Skeletal muscle satellite cell (primary cell): ENCODE results near the gene EFNB3.
A peak's percentile ranks its signal among the peaks of the same experiment; 100 is the strongest.

ENCODE experiments used
- H3K27me3 ChIP-seq: 2 replicates; pipeline ENCODE4 v1.7.0; 2013; ENCODE audit warnings: low read length; ENCODE audit not compliant: control insufficient read depth, insufficient read depth
- H3K36me3 ChIP-seq: 2 replicates; pipeline ENCODE4 v1.7.0; 2013; ENCODE audit warnings: mild to moderate bottlenecking, control low read depth, low read length; ENCODE audit not compliant: insufficient read depth
- H3K4me1 ChIP-seq: 2 replicates; pipeline ENCODE4 v1.7.0; 2013; ENCODE audit warnings: low read length; ENCODE audit not compliant: control insufficient read depth, insufficient read depth
- H3K4me2 ChIP-seq: 2 replicates; pipeline ENCODE4 v1.7.0; 2013; ENCODE audit warnings: mild to moderate bottlenecking, low read length
- H3K4me3 ChIP-seq: 2 replicates; pipeline ENCODE4 v1.7.0; 2013; ENCODE audit warnings: low read length
- H3K9ac ChIP-seq: 2 replicates; pipeline ENCODE4 v1.7.0; 2013; ENCODE audit warnings: mild to moderate bottlenecking, low read depth, low read length, moderate library complexity
- H3K9me3 ChIP-seq: replicated peaks from 2 replicates; pipeline ENCODE4 v1.7.0; 2013; ENCODE audit warnings: mild to moderate bottlenecking, control low read depth, low read length

EFNB3 gene

GRCh38 chr17:7732981-7733539 lies 28.1 kb downstream of the EFNB3 start:
- Histone ChIP-seq H3K36me3 (no peaks in the 10 kb centered on the region), H3K4me3 (no peak overlapping the region), H3K27me3 (peaks cover 48% of the 10 kb centered on the region), H3K4me1 (no peaks in the 10 kb centered on the region), H3K4me2 (no peak overlapping the region), H3K9me3 (no peaks in the 10 kb centered on the region), H3K9ac (no peak overlapping the region)

- no peak overlapping the region for H3K4me3 ChIP-seq
- peaks cover 61% of the 10 kb centered on the region for H3K27me3 ChIP-seq
- H3K9me3 ChIP-seq = no peaks in the 10 kb centered on the region
- no peak overlapping the region for H3K4me2 ChIP-seq
- no peaks in the 10 kb centered on the region for H3K4me1 ChIP-seq
- H3K9ac ChIP-seq = no peak overlapping the region
- no peaks in the 10 kb centered on the region for H3K36me3 ChIP-seq
Measured at GRCh38 chr17:7737601-7738000, 32.6 kb downstream of the EFNB3 start.

- Histone ChIP-seq H3K9ac (no peak overlapping the region), H3K4me1 (no peaks in the 10 kb centered on the region), H3K9me3 (no peaks in the 10 kb centered on the region), H3K36me3 (no peaks in the 10 kb centered on the region), H3K4me3 (no peak overlapping the region), H3K4me2 (no peak overlapping the region), H3K27me3 (peaks cover 44% of the 10 kb centered on the region)
Measured at GRCh38 chr17:7739746-7740145, 34.7 kb downstream of the EFNB3 start.

GRCh38 chr17:7740481-7741001 lies 35.5 kb downstream of the EFNB3 start:
- no peaks in the 10 kb centered on the region for H3K36me3 ChIP-seq
- H3K27me3 ChIP-seq = peaks cover 42% of the 10 kb centered on the region
- no peak overlapping the region for H3K4me3 ChIP-seq
- peaks cover 2% of the 10 kb centered on the region for H3K4me1 ChIP-seq
- no peaks in the 10 kb centered on the region for H3K9me3 ChIP-seq
- no peak overlapping the region for H3K9ac ChIP-seq
- H3K4me2 ChIP-seq = peak overlapping the region; percentile 11

- no peak overlapping the region for H3K9ac ChIP-seq
- no peak overlapping the region for H3K4me3 ChIP-seq
- H3K9me3 ChIP-seq = no peaks in the 10 kb centered on the region
- H3K27me3 ChIP-seq = peaks cover 27% of the 10 kb centered on the region
- no peaks in the 10 kb centered on the region for H3K36me3 ChIP-seq
- no peak overlapping the region for H3K4me2 ChIP-seq
- peaks cover 17% of the 10 kb centered on the region for H3K4me1 ChIP-seq
Measured at GRCh38 chr17:7742729-7743128, 37.7 kb downstream of the EFNB3 start.

GRCh38 chr17:7744416-7744815 lies 39.4 kb downstream of the EFNB3 start:
- Histone ChIP-seq H3K4me3 (no peak overlapping the region), H3K4me2 (no peak overlapping the region), H3K4me1 (peaks cover 23% of the 10 kb centered on the region), H3K9me3 (no peaks in the 10 kb centered on the region), H3K36me3 (no peaks in the 10 kb centered on the region), H3K9ac (no peak overlapping the region), H3K27me3 (peaks cover 14% of the 10 kb centered on the region)

- Histone ChIP-seq H3K36me3 (no peaks in the 10 kb centered on the region), H3K9me3 (no peaks in the 10 kb centered on the region), H3K27me3 (peaks cover under 1% of the 10 kb centered on the region), H3K9ac (no peak overlapping the region), H3K4me3 (no peak overlapping the region), H3K4me1 (peaks cover 33% of the 10 kb centered on the region), H3K4me2 (peak overlapping the region; percentile 44)
Measured at GRCh38 chr17:7745748-7746470, 40.9 kb downstream of the EFNB3 start.

- Histone ChIP-seq H3K4me1 (peaks cover 37% of the 10 kb centered on the region), H3K27me3 (no peaks in the 10 kb centered on the region), H3K36me3 (no peaks in the 10 kb centered on the region), H3K4me3 (no peak overlapping the region), H3K9me3 (no peaks in the 10 kb centered on the region), H3K4me2 (peak overlapping the region; percentile 22), H3K9ac (no peak overlapping the region)
Measured at GRCh38 chr17:7747635-7748071, 42.7 kb downstream of the EFNB3 start.

- H3K4me3 ChIP-seq = no peak overlapping the region
- no peaks in the 10 kb centered on the region for H3K9me3 ChIP-seq
- H3K27me3 ChIP-seq = no peaks in the 10 kb centered on the region
- H3K4me1 ChIP-seq = peaks cover 37% of the 10 kb centered on the region
- H3K9ac ChIP-seq = no peak overlapping the region
- H3K36me3 ChIP-seq = no peaks in the 10 kb centered on the region
- H3K4me2 ChIP-seq = peak overlapping the region; percentile 22
Measured at GRCh38 chr17:7748076-7748775, 43.2 kb downstream of the EFNB3 start.

- H3K36me3 ChIP-seq = no peaks in the 10 kb centered on the region
- no peaks in the 10 kb centered on the region for H3K9me3 ChIP-seq
- H3K4me2 ChIP-seq = peak overlapping the region; percentile 65
- H3K9ac ChIP-seq = peak overlapping the region; percentile 26
- H3K4me3 ChIP-seq = no peak overlapping the region
- no peaks in the 10 kb centered on the region for H3K27me3 ChIP-seq
- peaks cover 37% of the 10 kb centered on the region for H3K4me1 ChIP-seq
Measured at GRCh38 chr17:7750321-7750821, 45.4 kb downstream of the EFNB3 start.

- no peak overlapping the region for H3K4me3 ChIP-seq
- no peaks in the 10 kb centered on the region for H3K27me3 ChIP-seq
- no peaks in the 10 kb centered on the region for H3K36me3 ChIP-seq
- no peak overlapping the region for H3K9ac ChIP-seq
- H3K4me2 ChIP-seq = no peak overlapping the region
- H3K4me1 ChIP-seq = peaks cover 14% of the 10 kb centered on the region
- H3K9me3 ChIP-seq = no peaks in the 10 kb centered on the region
Measured at GRCh38 chr17:7754656-7755055, 49.7 kb downstream of the EFNB3 start.
